HepG2 (cell line): ENCODE measurements around the gene AKR7A2. TPM values are rescaled to one million over a fixed set of nuclear protein-coding genes. Genes with fewer than 3 reads are reported as not detected.
"Not testable (repeated sequence)": the region's sequence is repeated elsewhere in the genome, so short reads cannot be mapped to it uniquely, and the experiment has no call there.

Source experiments
- ATAC-seq: fragments of 200-7000 bp; cut with Tn5 transposase; 3 replicates; pipeline ENCODE4 v1.9.1; 2020; ENCODE audit warnings: mild to moderate bottlenecking, moderate library complexity
- BruUV-seq: library from RNA; stranded (reverse); fragments of 400-500 nt; replicated peaks from 2 replicates; lab custom pipeline; 2021; lab: Mats Ljungman, UMichigan
- CTCF ChIA-PET: fragments of 300-600 bp; formaldehyde crosslinking; extraction: SDS; loops from one replicate; lab custom pipeline; 2021; ENCODE audit warnings: low total read pairs, inconsistent platforms, low intra/inter-chr PET ratio; lab: Yijun Ruan, JAX
- POLR2A ChIA-PET: fragments of 350-600 bp; sonication (Branson Sonifier 250); formaldehyde crosslinking; loops from one replicate; lab custom pipeline; 2020; ENCODE audit warnings: antibody characterized with exemption, inconsistent platforms; lab: Yijun Ruan, JAX
- DNase-seq: peaks from one replicate; pipeline ENCODE4 v3.0.0-alpha.2; 2015; ENCODE audit warnings: low spot score
- FAIRE-seq: peaks from 3 replicates; lab custom pipeline; 2011; peaks lifted over from hg19 to GRCh38; lab: Jason Lieb, UNC
- H2AFZ ChIP-seq: one replicate; pipeline ENCODE4 v1.6.1; 2011; ENCODE audit warnings: low read length, inconsistent platforms
- H3K27ac ChIP-seq: fragments of 300-600 bp; 3 replicates; pipeline ENCODE4 v1.8.0; 2011; ENCODE audit warnings: mixed run types, mild to moderate bottlenecking, mixed read lengths, low read length, inconsistent platforms; ENCODE audit not compliant: insufficient read depth; ENCODE audit errors: extremely low read length
- H3K27me3 ChIP-seq, 2 experiments: fragments of 200-600 bp in 1 of 2; 2 replicates in 1 of 2; 3 replicates in 1 of 2; pipeline versions ENCODE4 v1.6.0 to v1.8.0; 2011; ENCODE audit warnings: low read length in 2 of 2, mild to moderate bottlenecking in 2 of 2, moderate library complexity in 2 of 2, inconsistent platforms in 1 of 2; ENCODE audit not compliant: insufficient read depth in 2 of 2, control insufficient read depth in 1 of 2
- H3K36me3 ChIP-seq, 2 experiments: fragments of 200-600 bp in 1 of 2; replicated peaks in 1 of 2; 2 replicates in 1 of 2; 3 replicates in 1 of 2; pipeline versions ENCODE4 v1.5.1 to v1.8.0; 2011; ENCODE audit warnings: low read length in 2 of 2, inconsistent platforms in 1 of 2; ENCODE audit not compliant: insufficient read depth in 2 of 2, control insufficient read depth in 1 of 2
- H3K4me1 ChIP-seq: 2 replicates; pipeline ENCODE4 v1.5.1; 2012; ENCODE audit warnings: low read length, inconsistent platforms; ENCODE audit not compliant: insufficient read depth
- H3K4me2 ChIP-seq: 2 replicates; pipeline ENCODE4 v1.6.0; 2011; ENCODE audit warnings: low read depth, low read length, inconsistent platforms
- H3K4me3 ChIP-seq, 3 experiments: fragments of 200-600 bp in 1 of 3; sonication (generic), shearing (Covaris generic) in 1 of 3; replicated peaks in 1 of 3; 2 replicates each; pipeline ENCODE4 v1.5.1; 2011 to 2016; ENCODE audit warnings: low read length in 3 of 3, inconsistent platforms in 2 of 3, low read depth in 2 of 3, mild to moderate bottlenecking in 2 of 3, control low read depth in 1 of 3, mixed read lengths in 1 of 3; ENCODE audit not compliant: insufficient read depth in 1 of 3
- H3K79me2 ChIP-seq: one replicate; pipeline ENCODE4 v1.6.1; 2011; ENCODE audit warnings: low read length, inconsistent platforms; ENCODE audit not compliant: insufficient read depth
- H3K9ac ChIP-seq: 2 replicates; pipeline ENCODE4 v1.6.0; 2011; ENCODE audit warnings: mild to moderate bottlenecking, low read depth, low read length, inconsistent platforms; ENCODE audit not compliant: insufficient read depth
- H3K9me3 ChIP-seq: 2 replicates; pipeline ENCODE4 v1.5.1; 2012; ENCODE audit warnings: mild to moderate bottlenecking, low read length
- H4K20me1 ChIP-seq: 2 replicates; pipeline ENCODE4 v1.6.0; 2011; ENCODE audit warnings: inconsistent platforms, mild to moderate bottlenecking, low read length, moderate library complexity; ENCODE audit not compliant: insufficient read depth
- CHD2 ChIP-seq: IDR thresholded peaks from 2 replicates; pipeline ENCODE4 v1.6.1; 2011; ENCODE audit warnings: low read depth, low read length, improper control_type of control experiment
- FOXC1 ChIP-seq: sonication (generic); formaldehyde crosslinking; IDR thresholded peaks from 2 replicates; pipeline ENCODE4 v1.8.0; 2022; ENCODE audit warnings: mild to moderate bottlenecking, missing genetic modification reagents, borderline replicate concordance
- GATAD2A ChIP-seq: IDR thresholded peaks from 2 replicates; pipeline ENCODE4 v1.6.1; 2016
- GLI4 ChIP-seq: sonication (generic); formaldehyde crosslinking; IDR thresholded peaks from 2 replicates; pipeline ENCODE4 v1.5.1; 2020; ENCODE audit warnings: missing genetic modification reagents, mild to moderate bottlenecking, moderate library complexity, borderline replicate concordance
- GLMP ChIP-seq: sonication (generic); formaldehyde crosslinking; IDR thresholded peaks from 2 replicates; pipeline ENCODE4 v1.9.0; 2021; ENCODE audit warnings: missing genetic modification reagents, mild to moderate bottlenecking, borderline replicate concordance
- HNRNPL ChIP-seq: fragments of 200-400 bp; formaldehyde crosslinking; IDR thresholded peaks from 2 replicates; pipeline ENCODE4 v1.6.1; 2017; ENCODE audit warnings: mild to moderate bottlenecking, low read depth, low read length
- NFE2L1 ChIP-seq: sonication (generic); formaldehyde crosslinking; IDR thresholded peaks from 2 replicates; pipeline ENCODE4 v1.4.0; 2020; ENCODE audit warnings: missing genetic modification reagents, mild to moderate bottlenecking, borderline replicate concordance
- POLR2A ChIP-seq, 2 experiments: IDR thresholded peaks; 2 replicates each; pipeline ENCODE4 v1.6.1; 2011; ENCODE audit warnings: low read depth in 2 of 2, low read length in 2 of 2, mild to moderate bottlenecking in 1 of 2, moderate library complexity in 1 of 2; ENCODE audit not compliant: insufficient read depth in 1 of 2
- RFXANK ChIP-seq: IDR thresholded peaks from 2 replicates; pipeline ENCODE4 v1.6.1; 2016
- TAF1 ChIP-seq: sonication (generic); formaldehyde crosslinking; IDR thresholded peaks from 2 replicates; pipeline ENCODE4 v1.4.0; 2020; ENCODE audit warnings: missing genetic modification reagents
- ZBTB20 ChIP-seq: sonication (generic); formaldehyde crosslinking; IDR thresholded peaks from 2 replicates; pipeline ENCODE4 v1.8.1; 2023; ENCODE audit warnings: missing genetic modification reagents, low read depth, mild to moderate bottlenecking, borderline replicate concordance
- ZNF33B ChIP-seq: sonication (generic); formaldehyde crosslinking; IDR thresholded peaks from 2 replicates; pipeline ENCODE4 v1.5.1; 2020; ENCODE audit warnings: mild to moderate bottlenecking, missing genetic modification reagents
- WGBS: methylation state at CpG from one replicate; pipeline ENCODE4 v1.1.6; 2017; ENCODE audit warnings: low lambda C conversion rate; 5-methylcytosine and 5-hydroxymethylcytosine counted together
- in situ Hi-C: cut with HindIII; loops from 2 replicates; pipeline ENCODE4 v1.10.0; 2017; ENCODE audit warnings: low pct_unique_long_range_greater_than_20kb; ENCODE audit not compliant: extremely low pct_ligation_motif_present
- intact Hi-C: fragments of 100-400 bp; cut with micrococcal nuclease; formaldehyde crosslinking; loops from one replicate; pipeline ENCODE4 v1.10.0; 2022; ENCODE audit not compliant: unreplicated experiment
- polyA plus RNA-seq, 8 experiments: library from polyadenylated mRNA; depleted of rRNA in 3 of 8; stranded (reverse) in 7 of 8; unstranded in 1 of 8; fragments of >200 nt; fragmentation: Illumina TruSeq in 4 of 8; extraction: Trizol in 4 of 8; gene quantifications; 2 replicates each; pipeline versions ENCODE4 v1.2.1 to v1.2.3, GENCODE V29; 2011 to 2016; ENCODE audit warnings: low read depth in 4 of 8, missing spikeins in 1 of 8, mixed read lengths in 1 of 8; ENCODE audit not compliant: insufficient read depth in 1 of 8
- total RNA-seq, 5 experiments: library from RNA; depleted of rRNA; stranded (reverse); fragments of >200 nt; fragmentation: Illumina TruSeq; extraction: Trizol; gene quantifications; 2 replicates each; pipeline ENCODE4 v1.2.3, GENCODE V29; 2016; ENCODE audit warnings: low read depth in 1 of 5
- TF ChIP-seq, protein P1 (sequence below): sonication (generic); formaldehyde crosslinking; IDR thresholded peaks from 2 replicates; pipeline ENCODE4 v1.4.0; 2020; ENCODE audit warnings: missing genetic modification reagents
- TF ChIP-seq, protein P2 (sequence below): sonication (generic); formaldehyde crosslinking; IDR thresholded peaks from 2 replicates; pipeline ENCODE4 v1.5.1; 2020; ENCODE audit warnings: mild to moderate bottlenecking, missing genetic modification reagents, moderate library complexity

AKR7A2 gene
- total and polyA plus RNA-seq, 2 of the 13 experiments (the other 11 are each of a cell fraction or from before 2014, with no cell fraction given) = 45.2 to 75.6 TPM

DNA sequence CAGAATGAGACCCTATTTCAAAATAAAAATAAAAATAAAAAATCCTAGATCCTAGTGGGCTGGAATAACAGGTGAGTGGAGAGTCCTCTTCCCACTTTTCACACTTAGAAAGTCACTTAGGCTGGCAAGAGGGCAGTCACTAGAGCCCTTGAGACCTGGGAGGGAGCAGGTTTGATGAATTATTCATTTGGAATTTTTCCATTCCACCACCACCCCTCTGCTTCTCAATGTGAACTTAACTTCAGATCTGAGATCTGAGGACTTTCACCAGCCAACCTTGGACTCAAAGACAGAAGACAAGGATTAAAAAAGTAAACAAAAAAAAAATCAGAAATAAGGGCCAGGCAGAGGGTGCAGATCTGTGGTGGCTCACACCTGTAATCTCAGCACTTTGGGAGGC lies 39.9 kb downstream of the AKR7A2 start (continued):
- no peak for TF ChIP-seq FOXC1 (CRISPR knock-in tag)
- no peak for TF ChIP-seq GLI4
- TF ChIP-seq NFE2L1 (CRISPR knock-in tag) = no peak
- TF ChIP-seq TAF1 (CRISPR knock-in tag) = no peak
- TF ChIP-seq, protein P1, sequence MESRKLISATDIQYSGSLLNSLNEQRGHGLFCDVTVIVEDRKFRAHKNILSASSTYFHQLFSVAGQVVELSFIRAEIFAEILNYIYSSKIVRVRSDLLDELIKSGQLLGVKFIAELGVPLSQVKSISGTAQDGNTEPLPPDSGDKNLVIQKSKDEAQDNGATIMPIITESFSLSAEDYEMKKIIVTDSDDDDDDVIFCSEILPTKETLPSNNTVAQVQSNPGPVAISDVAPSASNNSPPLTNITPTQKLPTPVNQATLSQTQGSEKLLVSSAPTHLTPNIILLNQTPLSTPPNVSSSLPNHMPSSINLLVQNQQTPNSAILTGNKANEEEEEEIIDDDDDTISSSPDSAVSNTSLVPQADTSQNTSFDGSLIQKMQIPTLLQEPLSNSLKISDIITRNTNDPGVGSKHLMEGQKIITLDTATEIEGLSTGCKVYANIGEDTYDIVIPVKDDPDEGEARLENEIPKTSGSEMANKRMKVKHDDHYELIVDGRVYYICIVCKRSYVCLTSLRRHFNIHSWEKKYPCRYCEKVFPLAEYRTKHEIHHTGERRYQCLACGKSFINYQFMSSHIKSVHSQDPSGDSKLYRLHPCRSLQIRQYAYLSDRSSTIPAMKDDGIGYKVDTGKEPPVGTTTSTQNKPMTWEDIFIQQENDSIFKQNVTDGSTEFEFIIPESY (CRISPR knock-in tag) = no peak
- no peak for TF ChIP-seq POLR2A (IDR thresholded peaks at IDR 0.05; ENCODE audit: insufficient read depth in 1 of 2, low read depth in 2 of 2, low read length in 2 of 2)
- no peak for TF ChIP-seq RFXANK
- no peak for TF ChIP-seq GLMP (CRISPR knock-in tag)
- no peak for TF ChIP-seq ZNF33B
- no peak for TF ChIP-seq CHD2
- no peak for TF ChIP-seq ZBTB20

- H3K4me1 ChIP-seq = peaks cover 42% of the 10 kb centered on the region
Observed at GRCh38 chr1:19270343-19270730, 41.6 kb downstream of the AKR7A2 start.

More at GRCh38 chr1:19270343-19270730, 41.6 kb downstream of the AKR7A2 start:
- FAIRE-seq, H3K9me3 ChIP-seq, DNase-seq, H3K27me3 ChIP-seq, H3K36me3 ChIP-seq, in situ Hi-C loops, intact Hi-C loops, H3K9ac ChIP-seq, CTCF ChIA-PET, H3K79me2 ChIP-seq, H4K20me1 ChIP-seq, H3K4me3 ChIP-seq, H3K27ac ChIP-seq, BruUV-seq, H2AFZ ChIP-seq, H3K4me2 ChIP-seq: not testable (repeated sequence)
- TF ChIP-seq, protein P2, sequence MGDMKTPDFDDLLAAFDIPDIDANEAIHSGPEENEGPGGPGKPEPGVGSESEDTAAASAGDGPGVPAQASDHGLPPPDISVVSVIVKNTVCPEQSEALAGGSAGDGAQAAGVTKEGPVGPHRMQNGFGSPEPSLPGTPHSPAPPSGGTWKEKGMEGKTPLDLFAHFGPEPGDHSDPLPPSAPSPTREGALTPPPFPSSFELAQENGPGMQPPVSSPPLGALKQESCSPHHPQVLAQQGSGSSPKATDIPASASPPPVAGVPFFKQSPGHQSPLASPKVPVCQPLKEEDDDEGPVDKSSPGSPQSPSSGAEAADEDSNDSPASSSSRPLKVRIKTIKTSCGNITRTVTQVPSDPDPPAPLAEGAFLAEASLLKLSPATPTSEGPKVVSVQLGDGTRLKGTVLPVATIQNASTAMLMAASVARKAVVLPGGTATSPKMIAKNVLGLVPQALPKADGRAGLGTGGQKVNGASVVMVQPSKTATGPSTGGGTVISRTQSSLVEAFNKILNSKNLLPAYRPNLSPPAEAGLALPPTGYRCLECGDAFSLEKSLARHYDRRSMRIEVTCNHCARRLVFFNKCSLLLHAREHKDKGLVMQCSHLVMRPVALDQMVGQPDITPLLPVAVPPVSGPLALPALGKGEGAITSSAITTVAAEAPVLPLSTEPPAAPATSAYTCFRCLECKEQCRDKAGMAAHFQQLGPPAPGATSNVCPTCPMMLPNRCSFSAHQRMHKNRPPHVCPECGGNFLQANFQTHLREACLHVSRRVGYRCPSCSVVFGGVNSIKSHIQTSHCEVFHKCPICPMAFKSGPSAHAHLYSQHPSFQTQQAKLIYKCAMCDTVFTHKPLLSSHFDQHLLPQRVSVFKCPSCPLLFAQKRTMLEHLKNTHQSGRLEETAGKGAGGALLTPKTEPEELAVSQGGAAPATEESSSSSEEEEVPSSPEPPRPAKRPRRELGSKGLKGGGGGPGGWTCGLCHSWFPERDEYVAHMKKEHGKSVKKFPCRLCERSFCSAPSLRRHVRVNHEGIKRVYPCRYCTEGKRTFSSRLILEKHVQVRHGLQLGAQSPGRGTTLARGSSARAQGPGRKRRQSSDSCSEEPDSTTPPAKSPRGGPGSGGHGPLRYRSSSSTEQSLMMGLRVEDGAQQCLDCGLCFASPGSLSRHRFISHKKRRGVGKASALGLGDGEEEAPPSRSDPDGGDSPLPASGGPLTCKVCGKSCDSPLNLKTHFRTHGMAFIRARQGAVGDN (CRISPR knock-in tag) = peak; percentile 25; the same call in 1 of the 2 replicates
- TF ChIP-seq GATAD2A (CRISPR knock-in tag) (0 out of 2 replicates have a peak, but pooled peaks have one; percentile 0), HNRNPL (peak; percentile 62; the same call in 1 of the 2 replicates)
- WGBS = no CpG with 5 or more reads among the region's 6 CpGs
- ATAC-seq = peak; percentile 61
- POLR2A ChIA-PET = interaction anchor here (1.0 kb wide), 1 partner anchor 19 kb away, joined by 4 read pairs; the partner anchor contains the start of genes EMC1 and MRTO4
